GM12801 (cell line): ENCODE results near the gene GAB2.

ENCODE experiments used
- CTCF ChIP-seq: IDR thresholded peaks from one replicate; pipeline ENCODE4 v1.5.1; 2011; ENCODE audit warnings: control low read depth; ENCODE audit not compliant: insufficient read length; ENCODE audit errors: extremely low read depth

The GAB2 gene

GRCh38 chr11:78223320-78223954 lies 194.2 kb downstream of the GAB2 start:
- TF ChIP-seq CTCF: no peak

- TF ChIP-seq CTCF: no peak
Measured at GRCh38 chr11:78221396-78222315, 196.0 kb downstream of the GAB2 start.

GRCh38 chr11:78220218-78221157 lies 197.1 kb downstream of the GAB2 start:
- TF ChIP-seq CTCF: no peak

- no peak for TF ChIP-seq CTCF
Measured at GRCh38 chr11:78219493-78220217, 198.0 kb downstream of the GAB2 start.

- TF ChIP-seq CTCF: no peak
Measured at GRCh38 chr11:78218707-78219492, 198.7 kb downstream of the GAB2 start.

GRCh38 chr11:78217650-78218541 lies 199.7 kb downstream of the GAB2 start:
- TF ChIP-seq CTCF: no peak
